OCI-LY1 (cell line): ENCODE results near the gene BOC.

Experiments
- EZH2 ChIP-seq: fragments of 200-600 bp; sonication (generic), shearing (Covaris generic); IDR thresholded peaks from 2 replicates; pipeline ENCODE4 v1.8.0; 2017; ENCODE audit warnings: borderline replicate concordance, mixed run types, mild to moderate bottlenecking, antibody characterized with exemption, low read length, moderate library complexity, mixed read lengths
- TF ChIP-seq, protein P1 (sequence below): fragments of 200-600 bp; sonication (generic), shearing (Covaris generic); IDR thresholded peaks from 2 replicates; pipeline ENCODE4 v1.5.1; 2017; ENCODE audit warnings: mild to moderate bottlenecking, antibody characterized with exemption, low read length, moderate library complexity, mixed read lengths

DNA sequence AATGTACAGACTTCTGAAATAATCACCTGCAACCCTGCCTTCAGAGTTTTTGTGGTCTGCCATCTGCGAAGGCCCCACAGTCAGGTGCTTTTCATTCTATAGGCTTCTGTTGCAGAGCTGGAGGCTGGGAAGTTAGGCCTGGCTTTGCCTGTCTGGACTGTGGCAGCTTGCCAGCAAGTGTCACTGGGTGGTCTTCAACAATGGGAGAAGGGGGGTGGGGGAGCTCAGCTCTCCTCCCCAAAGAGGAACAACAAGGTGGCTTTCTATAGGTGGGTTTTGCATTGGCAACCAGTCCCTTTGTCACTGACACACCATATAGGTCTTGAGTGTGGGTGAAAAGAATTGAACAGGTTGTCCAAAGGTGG is 7.3 kb downstream of the BOC start:
- TF ChIP-seq, protein P1, sequence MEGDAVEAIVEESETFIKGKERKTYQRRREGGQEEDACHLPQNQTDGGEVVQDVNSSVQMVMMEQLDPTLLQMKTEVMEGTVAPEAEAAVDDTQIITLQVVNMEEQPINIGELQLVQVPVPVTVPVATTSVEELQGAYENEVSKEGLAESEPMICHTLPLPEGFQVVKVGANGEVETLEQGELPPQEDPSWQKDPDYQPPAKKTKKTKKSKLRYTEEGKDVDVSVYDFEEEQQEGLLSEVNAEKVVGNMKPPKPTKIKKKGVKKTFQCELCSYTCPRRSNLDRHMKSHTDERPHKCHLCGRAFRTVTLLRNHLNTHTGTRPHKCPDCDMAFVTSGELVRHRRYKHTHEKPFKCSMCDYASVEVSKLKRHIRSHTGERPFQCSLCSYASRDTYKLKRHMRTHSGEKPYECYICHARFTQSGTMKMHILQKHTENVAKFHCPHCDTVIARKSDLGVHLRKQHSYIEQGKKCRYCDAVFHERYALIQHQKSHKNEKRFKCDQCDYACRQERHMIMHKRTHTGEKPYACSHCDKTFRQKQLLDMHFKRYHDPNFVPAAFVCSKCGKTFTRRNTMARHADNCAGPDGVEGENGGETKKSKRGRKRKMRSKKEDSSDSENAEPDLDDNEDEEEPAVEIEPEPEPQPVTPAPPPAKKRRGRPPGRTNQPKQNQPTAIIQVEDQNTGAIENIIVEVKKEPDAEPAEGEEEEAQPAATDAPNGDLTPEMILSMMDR: no peak
- TF ChIP-seq EZH2: no peak
